Naive thymus-derived CD8-positive, alpha-beta T cell (primary cell): ENCODE measurements around the gene RTEL1. TPM values are rescaled to one million over a fixed set of nuclear protein-coding genes. Genes with fewer than 3 reads are reported as not detected.

ENCODE experiments used
- ATAC-seq, 2 donors: fragments of 150-1000 bp; cut with Tn5 transposase in 1 of 2; sonication (Bioruptor Pico), chemical (Tn5 transposase) in 1 of 2; 1 replicate in 1 of 2; 2 replicates in 1 of 2; pipeline ENCODE4 v1.10.0; 2021; ENCODE audit warnings: mild to moderate bottlenecking in 2 of 2, moderate library complexity in 2 of 2
- POLR2A ChIA-PET: fragments of 350-600 bp; sonication (Branson Sonifier 250); formaldehyde crosslinking; loops from one replicate; lab custom pipeline; 2021; ENCODE audit warnings: antibody characterized with exemption; lab: Charles Lee
- DNase-seq, 10 donors: peaks; one replicate each; pipeline versions ENCODE4 v3.0.0 to v3.0.0-alpha.2; 2020 to 2022
- H3K27ac Mint-ChIP-seq, 10 donors: one replicate each; pipeline ENCODE4 v1.8.0; 2020 to 2022; ENCODE audit warnings: mild to moderate bottlenecking in 10 of 10, mixed read lengths in 10 of 10, moderate library complexity in 4 of 10, inconsistent platforms in 1 of 10
- H3K27me3 Mint-ChIP-seq, 5 donors: one replicate each; pipeline ENCODE4 v1.8.0; 2021 to 2022; ENCODE audit warnings: mixed read lengths in 5 of 5
- H3K36me3 Mint-ChIP-seq, 3 donors: one replicate each; pipeline ENCODE4 v1.8.0; 2020 to 2022; ENCODE audit warnings: mixed read lengths in 3 of 3, mild to moderate bottlenecking in 2 of 3, inconsistent platforms in 1 of 3
- H3K4me1 Mint-ChIP-seq, 4 donors: one replicate each; pipeline ENCODE4 v1.8.0; 2021 to 2022; ENCODE audit warnings: mixed read lengths in 4 of 4
- H3K4me3 Mint-ChIP-seq, 10 donors: one replicate each; pipeline ENCODE4 v1.8.0; 2020 to 2022; ENCODE audit warnings: mild to moderate bottlenecking in 10 of 10, mixed read lengths in 10 of 10, moderate library complexity in 6 of 10, inconsistent platforms in 1 of 10
- H3K9me3 Mint-ChIP-seq, 9 donors: one replicate each; pipeline ENCODE4 v1.8.0; 2020 to 2022; ENCODE audit warnings: mixed read lengths in 9 of 9, mild to moderate bottlenecking in 3 of 9, inconsistent platforms in 1 of 9, moderate library complexity in 1 of 9
- polyA plus RNA-seq, 3 donors: library from polyadenylated mRNA; unstranded; fragments of 300-500 nt; fragmentation: Illumina TruSeq; gene quantifications; one replicate each; pipeline ENCODE4 v1.2.3, GENCODE V29; 2021
- total RNA-seq, 8 experiments: library from RNA in 2 of 8; stranded (reverse) in 2 of 8; gene quantifications; one replicate each; pipeline ENCODE4 v1.2.3 and lab custom pipeline; 2021 to 2026

The RTEL1 gene
- total and polyA plus RNA-seq, 5 experiments from 2014 or later = 3.2 to 25.5 (median 6.8) TPM

GRCh38 chr20:63693083-63693732, 35.1 kb downstream of the RTEL1 start:
- peak overlapping the region in 1 of 10 donors; percentile 20 for H3K4me3 Mint-ChIP-seq
- peaks cover 0 to 5% (median 0%) of the 10 kb centered on the region in 3 donors for H3K36me3 Mint-ChIP-seq
- H3K27me3 Mint-ChIP-seq = no peaks in the 10 kb centered on the region
- peaks cover 0 to 5% (median 0%) of the 10 kb centered on the region in 9 donors for H3K9me3 Mint-ChIP-seq
- peaks cover 5 to 24% (median 16%) of the 10 kb centered on the region in 4 donors for H3K4me1 Mint-ChIP-seq
- POLR2A ChIA-PET = interaction anchor here (0.6 to 1.1 kb wide), 2 partner anchors 44 to 341 kb away, joined by 3 to 4 read pairs; partner anchors contain the start of gene LIME1
- ATAC-seq (no peak), DNase-seq (peak in 1 of 10 donors; percentile 12)
- peak overlapping the region in 1 of 10 donors; percentile 77 for H3K27ac Mint-ChIP-seq

- Mint-ChIP-seq H3K27ac (peak overlapping the region in 3 of 10 donors; percentile 6 to 74 (median 34)), H3K27me3 (no peaks in the 10 kb centered on the region), H3K36me3 (peaks cover 0 to 5% (median 0%) of the 10 kb centered on the region in 3 donors), H3K9me3 (peaks cover 0 to 5% (median 0%) of the 10 kb centered on the region in 9 donors), H3K4me1 (peaks cover 5 to 24% (median 16%) of the 10 kb centered on the region in 4 donors), H3K4me3 (peak overlapping the region in 4 of 10 donors; percentile 25 to 69 (median 37))
- no peak for ATAC-seq
- POLR2A ChIA-PET = interaction anchor here (0.6 to 1.1 kb wide), 4 partner anchors 15 to 340 kb away, joined by 3 to 4 read pairs (median 4); partner anchors contain the start of genes ARFRP1, LIME1, RTEL1 and ZGPAT
- peak in 2 of 10 donors; percentile 3 to 61 for DNase-seq
Measured at GRCh38 chr20:63693733-63694583, 35.8 kb downstream of the RTEL1 start.

GRCh38 chr20:63694584-63695423, 36.7 kb downstream of the RTEL1 start:
- POLR2A ChIA-PET = interaction anchor here (0.8 to 1.1 kb wide), 3 partner anchors 14 to 42 kb away, joined by 3 to 4 read pairs (median 4); partner anchors contain the start of genes ARFRP1, LIME1, RTEL1 and ZGPAT
- no peak overlapping the region for H3K27ac Mint-ChIP-seq
- DNase-seq = peak in 2 of 10 donors; percentile 3 to 59

GRCh38 chr20:63695424-63696305, 37.6 kb downstream of the RTEL1 start:
- peak in 1 of 10 donors; percentile 3 for DNase-seq
- H3K4me3 Mint-ChIP-seq = peak overlapping the region in 8 of 10 donors; percentile 46 to 76 (median 67)
- POLR2A ChIA-PET = interaction anchor here (0.6 to 4.4 kb wide), 6 partner anchors 9 to 41 kb away, joined by 3 to 28 read pairs (median 3); partner anchors contain the start of genes ARFRP1, LIME1, RTEL1 and ZGPAT

More at GRCh38 chr20:63694584-63695423, 36.7 kb downstream of the RTEL1 start:
- peaks cover 0 to 5% (median 0%) of the 10 kb centered on the region in 9 donors for H3K9me3 Mint-ChIP-seq
- peaks cover 0 to 5% (median 0%) of the 10 kb centered on the region in 3 donors for H3K36me3 Mint-ChIP-seq
- no peak for ATAC-seq
- H3K4me1 Mint-ChIP-seq = peaks cover 5 to 24% (median 16%) of the 10 kb centered on the region in 4 donors
- H3K4me3 Mint-ChIP-seq = no peak overlapping the region
- H3K27me3 Mint-ChIP-seq = no peaks in the 10 kb centered on the region

GRCh38 chr20:63696306-63696627, 38.2 kb downstream of the RTEL1 start:
- peak; percentile 86 to 94 for ATAC-seq

More at GRCh38 chr20:63695424-63696305, 37.6 kb downstream of the RTEL1 start:
- Mint-ChIP-seq H3K36me3 (peaks cover 0 to 5% (median 0%) of the 10 kb centered on the region in 3 donors), H3K27me3 (no peaks in the 10 kb centered on the region), H3K9me3 (peaks cover 0 to 5% (median 0%) of the 10 kb centered on the region in 9 donors), H3K27ac (peak overlapping the region in 7 of 10 donors; percentile 53 to 80 (median 66)), H3K4me1 (peaks cover 5 to 24% (median 16%) of the 10 kb centered on the region in 4 donors)
- no peak for ATAC-seq

GRCh38 chr20:63696628-63697356, 38.7 kb downstream of the RTEL1 start, which contains the start of gene TNFRSF6B:
TSS of gene TNFRSF6B (plus strand) at chr20:63696652. CDS start at chr20:63696768, 116 bp downstream.
- ATAC-seq = peak; percentile 47 to 52
- POLR2A ChIA-PET = interaction anchor here (0.5 to 4.4 kb wide), 8 partner anchors 10 to 63 kb away, joined by 3 to 28 read pairs (median 3); partner anchors contain the start of genes ARFRP1, LIME1, RTEL1 and ZGPAT
- Mint-ChIP-seq H3K9me3 (peaks cover 0 to 5% (median 0%) of the 10 kb centered on the region in 9 donors), H3K4me1 (peaks cover 5 to 23% (median 16%) of the 10 kb centered on the region in 4 donors), H3K36me3 (peaks cover 0 to 5% (median 0%) of the 10 kb centered on the region in 3 donors), H3K27me3 (no peaks in the 10 kb centered on the region), H3K27ac (peak within 1 kb of the TSS in 7 of 10 donors; percentile 53 to 80 (median 66)), H3K4me3 (peak within 1 kb of the TSS in 9 of 10 donors; percentile 19 to 76 (median 69))
- DNase-seq = peak in 2 of 10 donors; percentile 36 to 41

More at GRCh38 chr20:63696306-63696627, 38.2 kb downstream of the RTEL1 start:
- peak overlapping the region in 9 of 10 donors; percentile 19 to 76 (median 64) for H3K4me3 Mint-ChIP-seq
- H3K27me3 Mint-ChIP-seq = no peaks in the 10 kb centered on the region
- POLR2A ChIA-PET = interaction anchor here (0.5 to 4.4 kb wide), 7 partner anchors 9 to 62 kb away, joined by 3 to 28 read pairs (median 3); partner anchors contain the start of genes ARFRP1, LIME1, RTEL1 and ZGPAT
- H3K27ac Mint-ChIP-seq = peak overlapping the region in 7 of 10 donors; percentile 53 to 80 (median 66)
- peak; percentile 29 to 83 (median 57) for DNase-seq
- peaks cover 0 to 5% (median 0%) of the 10 kb centered on the region in 3 donors for H3K36me3 Mint-ChIP-seq
- H3K4me1 Mint-ChIP-seq = peaks cover 5 to 27% (median 16%) of the 10 kb centered on the region in 4 donors
- peaks cover 0 to 5% (median 0%) of the 10 kb centered on the region in 9 donors for H3K9me3 Mint-ChIP-seq

GRCh38 chr20:63697357-63697867, 39.3 kb downstream of the RTEL1 start:
- POLR2A ChIA-PET = interaction anchor here (0.8 to 4.4 kb wide), 4 partner anchors 10 to 46 kb away, joined by 3 to 28 read pairs (median 4); partner anchors contain the start of genes ARFRP1, SLC2A4RG and ZGPAT
- no peak for ATAC-seq
- peak overlapping the region in 7 of 10 donors; percentile 19 to 76 (median 69) for H3K4me3 Mint-ChIP-seq
- DNase-seq = peak in 2 of 10 donors; percentile 1 to 56
- H3K4me1 Mint-ChIP-seq = peaks cover 8 to 26% (median 17%) of the 10 kb centered on the region in 4 donors
- H3K36me3 Mint-ChIP-seq = peaks cover 0 to 5% (median 0%) of the 10 kb centered on the region in 3 donors
- peaks cover 0 to 5% (median 0%) of the 10 kb centered on the region in 9 donors for H3K9me3 Mint-ChIP-seq
- H3K27ac Mint-ChIP-seq = peak overlapping the region in 3 of 10 donors; percentile 38 to 53 (median 49)
- H3K27me3 Mint-ChIP-seq = no peaks in the 10 kb centered on the region

- DNase-seq (peak in 1 of 10 donors; percentile 3), ATAC-seq (no peak)
- H3K4me3 Mint-ChIP-seq = peak overlapping the region in 3 of 10 donors; percentile 45 to 70 (median 56)
- H3K9me3 Mint-ChIP-seq = peaks cover 0 to 3% (median 0%) of the 10 kb centered on the region in 9 donors
- H3K27me3 Mint-ChIP-seq = no peaks in the 10 kb centered on the region
- peaks cover 9 to 27% (median 17%) of the 10 kb centered on the region in 4 donors for H3K4me1 Mint-ChIP-seq
- peak overlapping the region in 1 of 10 donors; percentile 53 for H3K27ac Mint-ChIP-seq
- POLR2A ChIA-PET = interaction anchor here (1.0 to 4.4 kb wide), 5 partner anchors 9 to 175 kb away, joined by 3 to 28 read pairs (median 6); partner anchors contain the start of genes ARFRP1, LIME1, SLC2A4RG and ZGPAT
- H3K36me3 Mint-ChIP-seq = peaks cover 0 to 5% (median 0%) of the 10 kb centered on the region in 3 donors
Measured at GRCh38 chr20:63697868-63698545, 39.9 kb downstream of the RTEL1 start.
